Right renal pelvis (tissue), 4 donors: Measurements from ENCODE around the gene PPP1R12B. TPM values are rescaled to one million over a fixed set of nuclear protein-coding genes. Genes with fewer than 3 reads are reported as not detected.
"Not testable (repeated sequence)": the region's sequence is repeated elsewhere in the genome, so short reads cannot be mapped to it uniquely, and the experiment has no call there.

ENCODE experiments used
- DNase-seq, 4 donors: peaks; one replicate each; pipeline ENCODE4 v3.0.0-alpha.2; 2013; ENCODE audit warnings: low read depth in 4 of 4, low spot score in 3 of 4, missing footprints in 1 of 4
- polyA plus RNA-seq, 4 donors: library from polyadenylated mRNA; unstranded; fragments of 120-200 nt; gene quantifications; one replicate each; pipeline ENCODE4 v1.2.1, GENCODE V29; 2013; ENCODE audit not compliant: insufficient read length in 4 of 4

The PPP1R12B gene
- polyA plus RNA-seq, 4 donors: 16.2 to 19.2 (median 18.4) TPM

- peak in 3 of 4 donors; percentile 56 to 71 (median 67) for DNase-seq
Observed at GRCh38 chr1:202578001-202578504, 229.6 kb downstream of the PPP1R12B start.

GRCh38 chr1:202578565-202578964, 230.1 kb downstream of the PPP1R12B start:
- DNase-seq: no peak

GRCh38 chr1:202579806-202580205, 231.3 kb downstream of the PPP1R12B start:
- no peak for DNase-seq

- DNase-seq: no peak
Observed at GRCh38 chr1:202580619-202581018, 232.1 kb downstream of the PPP1R12B start.

GRCh38 chr1:202582350-202582749, 233.9 kb downstream of the PPP1R12B start:
- DNase-seq: not testable (repeated sequence)

- DNase-seq: no peak
Observed at GRCh38 chr1:202584707-202585589, 236.4 kb downstream of the PPP1R12B start.

- DNase-seq: no peak
Observed at GRCh38 chr1:202585590-202585933, 237.1 kb downstream of the PPP1R12B start.

GRCh38 chr1:202586018-202586821, 237.7 kb downstream of the PPP1R12B start:
- DNase-seq: no peak

- no peak for DNase-seq
Observed at GRCh38 chr1:202586871-202587270, 238.4 kb downstream of the PPP1R12B start.

GRCh38 chr1:202587859-202588485, 239.5 kb downstream of the PPP1R12B start:
- DNase-seq: no peak

- no peak for DNase-seq
Observed at GRCh38 chr1:202588503-202589189, 240.1 kb downstream of the PPP1R12B start.

- DNase-seq: peak; percentile 72 to 88 (median 83)
Observed at GRCh38 chr1:202589190-202589930, 240.9 kb downstream of the PPP1R12B start.

- DNase-seq: no peak
Observed at GRCh38 chr1:202590126-202590525, 241.6 kb downstream of the PPP1R12B start.

GRCh38 chr1:202590975-202591411, 242.5 kb downstream of the PPP1R12B start:
- DNase-seq: no peak

- no peak for DNase-seq
Observed at GRCh38 chr1:202591515-202591914, 243.0 kb downstream of the PPP1R12B start.

GRCh38 chr1:202592146-202592545, 243.6 kb downstream of the PPP1R12B start:
- DNase-seq: no peak

GRCh38 chr1:202593845-202594244, 245.3 kb downstream of the PPP1R12B start:
- no peak for DNase-seq

GRCh38 chr1:202596638-202597037, 248.1 kb downstream of the PPP1R12B start:
- DNase-seq: no peak

GRCh38 chr1:202597090-202597761, 248.7 kb downstream of the PPP1R12B start:
- no peak for DNase-seq
